Erythroblast (primary cell): ENCODE data around the gene MYRIP.
"Not testable (repeated sequence)": the region's sequence is repeated elsewhere in the genome, so short reads cannot be mapped to it uniquely, and the experiment has no call there.

Experiments
- GATA1 ChIP-seq: IDR thresholded peaks from 2 replicates; pipeline ENCODE4 v1.6.1; 2011; ENCODE audit warnings: low read depth, mild to moderate bottlenecking, control low read depth, low read length, moderate library complexity
- POLR2A ChIP-seq: IDR thresholded peaks from 2 replicates; pipeline ENCODE4 v1.6.1; 2011; ENCODE audit warnings: mild to moderate bottlenecking, low read length

DNA sequence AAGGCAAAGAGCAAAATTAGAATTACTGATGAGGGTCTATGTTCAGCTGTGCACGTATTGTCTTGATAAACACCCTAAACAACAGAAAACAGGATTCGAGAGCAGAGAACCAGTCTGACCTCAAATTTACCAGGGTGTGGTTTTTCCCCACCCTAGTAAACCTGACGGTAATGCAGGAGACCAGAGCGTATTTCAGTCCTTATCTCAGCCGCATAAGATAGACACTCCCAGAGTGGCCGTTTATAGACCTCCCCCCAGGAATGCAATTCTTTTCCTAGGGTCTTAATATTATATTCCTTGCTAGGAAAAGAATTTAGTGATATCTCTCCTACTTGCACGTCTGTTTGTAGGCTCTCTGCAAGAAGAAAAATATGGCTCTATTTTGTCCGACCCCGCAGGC lies 216.5 kb downstream of the MYRIP start:
- not testable (repeated sequence) for TF ChIP-seq POLR2A, GATA1
